Epithelial cell of esophagus (primary cell): Measurements from ENCODE around the gene BRINP1.
A peak's percentile ranks its signal among the peaks of the same experiment; 100 is the strongest.

Experiments used
- DNase-seq: peaks from one replicate; pipeline ENCODE4 v3.0.0; 2010; ENCODE audit warnings: low read depth
- H3K4me3 ChIP-seq: 2 replicates; pipeline ENCODE4 v1.5.1; 2011; ENCODE audit warnings: mild to moderate bottlenecking, low read length, control low read depth
- CTCF ChIP-seq: IDR thresholded peaks from 2 replicates; pipeline ENCODE4 v1.5.1; 2011; ENCODE audit warnings: low read depth, mild to moderate bottlenecking, low read length, control low read depth, inconsistent platforms; ENCODE audit not compliant: insufficient read depth; ENCODE audit errors: missing control alignments

Gene BRINP1

GRCh38 chr9:119318371-119318770 is 50.9 kb downstream of the BRINP1 start:
- no peak for TF ChIP-seq CTCF
- no peak overlapping the region for H3K4me3 ChIP-seq
- peak; percentile 27 for DNase-seq

- no peak for DNase-seq
- H3K4me3 ChIP-seq: no peak overlapping the region
- TF ChIP-seq CTCF: no peak
These were observed 55.4 kb downstream of the BRINP1 start for GRCh38 chr9:119313846-119314245.

- no peak for TF ChIP-seq CTCF
- no peak overlapping the region for H3K4me3 ChIP-seq
- no peak for DNase-seq
These were observed 58.5 kb downstream of the BRINP1 start for GRCh38 chr9:119310741-119311140.

- no peak for DNase-seq
- no peak for TF ChIP-seq CTCF
- H3K4me3 ChIP-seq: no peak overlapping the region
These were observed 61.8 kb downstream of the BRINP1 start for GRCh38 chr9:119307471-119307870.

- no peak for DNase-seq
- H3K4me3 ChIP-seq: no peak overlapping the region
- no peak for TF ChIP-seq CTCF
These were observed 64.7 kb downstream of the BRINP1 start for GRCh38 chr9:119304555-119304954.

GRCh38 chr9:119302988-119303698 is 66.1 kb downstream of the BRINP1 start:
- no peak for TF ChIP-seq CTCF
- no peak for DNase-seq
- no peak overlapping the region for H3K4me3 ChIP-seq
